ENCODE measurements around the gene CTXND1. TPM values are rescaled to one million over a fixed set of nuclear protein-coding genes. Genes with fewer than 3 reads are reported as not detected.

The CTXND1 gene
- total and polyA plus RNA-seq, 2 of the 13 experiments (the other 11 are each of a cell fraction or from before 2014, with no cell fraction given), result 1.2 to 2.1 TPM

GRCh38 chr15:80266745-80267144, 14.7 kb upstream of the CTXND1 start:
- Histone ChIP-seq H3K9ac (ENCODE audit: insufficient read depth, low read depth, low read length) (no peak overlapping the region), H3K9me3 (ENCODE audit: low read length) (no peaks in the 10 kb centered on the region), H3K4me1 (ENCODE audit: insufficient read depth, low read length) (no peaks in the 10 kb centered on the region), H4K20me1 (ENCODE audit: insufficient read depth, low read length) (no peaks in the 10 kb centered on the region), H2AFZ (ENCODE audit: low read length) (no peak overlapping the region), H3K27ac (ENCODE audit: extremely low read length, insufficient read depth, low read length) (no peak overlapping the region), H3K4me3 (replicated peaks in 1 of 3; ENCODE audit: insufficient read depth in 1 of 3, low read depth in 2 of 3, low read length in 3 of 3) (no peak overlapping the region), H3K79me2 (ENCODE audit: insufficient read depth, low read length) (no peaks in the 10 kb centered on the region), H3K27me3 (ENCODE audit: control insufficient read depth in 1 of 2, insufficient read depth in 2 of 2, low read length in 2 of 2) (peaks cover 0 to 21% of the 10 kb centered on the region in 2 experiments; a peak in 2 of 5 replicates), H3K4me2 (ENCODE audit: low read depth, low read length) (no peak overlapping the region), H3K36me3 (replicated peaks in 1 of 2; ENCODE audit: control insufficient read depth in 1 of 2, insufficient read depth in 2 of 2, low read length in 2 of 2) (no peaks in the 10 kb centered on the region)
- POLR2A ChIA-PET, result no interaction called here
- CTCF ChIA-PET (ENCODE audit: low intra/inter-chr PET ratio, low total read pairs), result no interaction called here
- intact Hi-C loops (cut with micrococcal nuclease; ENCODE audit: unreplicated experiment), result no loop called here
- no peak for FAIRE-seq
- TF ChIP-seq HNRNPUL1 (IDR thresholded peaks at IDR 0.05; ENCODE audit: low read depth, low read length), result no peak
- TF ChIP-seq MAFF (IDR thresholded peaks at IDR 0.05; ENCODE audit: low read depth, low read length), result no peak
- no peak for TF ChIP-seq FOXO1 (CRISPR knock-in tag; IDR thresholded peaks at IDR 0.05)
- no peak for TF ChIP-seq SPEN (CRISPR knock-in tag; IDR thresholded peaks at IDR 0.05; ENCODE audit: low read depth)
- no peak for TF ChIP-seq ZSCAN25 (CRISPR knock-in tag; IDR thresholded peaks at IDR 0.05)
- TF ChIP-seq ETV5 (CRISPR knock-in tag; IDR thresholded peaks at IDR 0.05; ENCODE audit: borderline replicate concordance), result no peak
- TF ChIP-seq DMAP1 (CRISPR knock-in tag; IDR thresholded peaks at IDR 0.05), result no peak
- no peak for TF ChIP-seq CEBPZ (IDR thresholded peaks at IDR 0.05; ENCODE audit: low read length)
- BruUV-seq (replicated peaks), result no TSS peak
- 52% methylated on average over 4 of the region's 4 CpGs for WGBS (ENCODE audit: low lambda C conversion rate)
- no peak for ATAC-seq
- no peak for DNase-seq (ENCODE audit: low spot score)
- in situ Hi-C loops (cut with HindIII; ENCODE audit: extremely low pct_ligation_motif_present, low pct_unique_long_range_greater_than_20kb), result no loop called here

Data from HepG2 (cell line).